ENCODE data around the gene PTPRN2.

PTPRN2 gene

DNA sequence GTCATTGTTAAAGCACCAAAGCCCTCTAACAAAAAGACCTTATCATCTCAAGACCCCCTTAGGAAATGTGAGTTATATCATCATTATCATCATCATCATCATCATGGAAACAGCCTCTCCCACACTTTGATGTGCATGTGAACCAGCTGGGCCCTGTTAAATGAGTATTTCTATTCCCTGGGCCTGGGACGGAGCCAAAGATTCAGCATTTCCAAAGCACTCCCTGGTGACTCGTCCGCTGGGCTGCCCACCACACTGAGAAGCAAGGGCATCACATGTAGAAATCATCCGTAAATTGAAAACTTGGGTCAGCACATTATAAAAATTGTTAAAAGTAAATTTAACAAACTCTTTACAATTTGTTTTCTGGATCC lies 88.6 kb downstream of the PTPRN2 start:
- no peak for DNase-seq (ENCODE audit: extremely low read depth, low read depth)
- TF ChIP-seq, protein P1, sequence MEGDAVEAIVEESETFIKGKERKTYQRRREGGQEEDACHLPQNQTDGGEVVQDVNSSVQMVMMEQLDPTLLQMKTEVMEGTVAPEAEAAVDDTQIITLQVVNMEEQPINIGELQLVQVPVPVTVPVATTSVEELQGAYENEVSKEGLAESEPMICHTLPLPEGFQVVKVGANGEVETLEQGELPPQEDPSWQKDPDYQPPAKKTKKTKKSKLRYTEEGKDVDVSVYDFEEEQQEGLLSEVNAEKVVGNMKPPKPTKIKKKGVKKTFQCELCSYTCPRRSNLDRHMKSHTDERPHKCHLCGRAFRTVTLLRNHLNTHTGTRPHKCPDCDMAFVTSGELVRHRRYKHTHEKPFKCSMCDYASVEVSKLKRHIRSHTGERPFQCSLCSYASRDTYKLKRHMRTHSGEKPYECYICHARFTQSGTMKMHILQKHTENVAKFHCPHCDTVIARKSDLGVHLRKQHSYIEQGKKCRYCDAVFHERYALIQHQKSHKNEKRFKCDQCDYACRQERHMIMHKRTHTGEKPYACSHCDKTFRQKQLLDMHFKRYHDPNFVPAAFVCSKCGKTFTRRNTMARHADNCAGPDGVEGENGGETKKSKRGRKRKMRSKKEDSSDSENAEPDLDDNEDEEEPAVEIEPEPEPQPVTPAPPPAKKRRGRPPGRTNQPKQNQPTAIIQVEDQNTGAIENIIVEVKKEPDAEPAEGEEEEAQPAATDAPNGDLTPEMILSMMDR (IDR thresholded peaks at IDR 0.05; ENCODE audit: low read depth, low read length) = no peak

DNA sequence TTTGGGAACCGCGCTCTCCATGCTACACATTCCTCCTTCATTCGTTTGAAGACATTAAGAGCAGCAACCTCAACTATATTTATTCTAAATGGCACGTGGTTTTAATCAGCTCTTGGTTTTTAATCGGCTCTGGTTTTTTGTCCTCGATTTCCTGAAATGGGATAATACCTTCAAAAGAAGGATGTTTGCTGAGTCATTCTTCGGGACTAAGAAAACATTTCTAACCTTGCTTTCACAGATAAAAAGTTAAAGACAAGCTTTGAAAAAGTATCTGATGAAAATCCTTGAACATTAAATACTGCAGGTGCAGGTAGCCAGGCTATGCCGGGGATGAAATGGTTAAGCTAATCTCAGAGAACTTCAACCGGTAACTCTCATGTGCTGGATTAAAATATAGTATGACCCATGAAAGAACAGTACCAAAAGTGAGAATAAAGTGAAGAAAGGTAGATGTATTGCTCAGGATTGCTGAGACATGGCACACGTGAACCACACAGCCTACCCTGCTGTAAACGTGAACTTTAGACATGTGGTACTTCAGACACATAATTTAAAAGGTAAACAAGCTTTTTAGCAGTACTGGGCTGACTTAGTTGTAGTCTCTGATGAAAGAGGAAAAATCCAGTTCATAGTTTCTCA lies 89.1 kb downstream of the PTPRN2 start:
- TF ChIP-seq, protein P1 (IDR thresholded peaks at IDR 0.05; ENCODE audit: low read depth, low read length) = no peak
- DNase-seq (ENCODE audit: extremely low read depth, low read depth) = no peak

DNA sequence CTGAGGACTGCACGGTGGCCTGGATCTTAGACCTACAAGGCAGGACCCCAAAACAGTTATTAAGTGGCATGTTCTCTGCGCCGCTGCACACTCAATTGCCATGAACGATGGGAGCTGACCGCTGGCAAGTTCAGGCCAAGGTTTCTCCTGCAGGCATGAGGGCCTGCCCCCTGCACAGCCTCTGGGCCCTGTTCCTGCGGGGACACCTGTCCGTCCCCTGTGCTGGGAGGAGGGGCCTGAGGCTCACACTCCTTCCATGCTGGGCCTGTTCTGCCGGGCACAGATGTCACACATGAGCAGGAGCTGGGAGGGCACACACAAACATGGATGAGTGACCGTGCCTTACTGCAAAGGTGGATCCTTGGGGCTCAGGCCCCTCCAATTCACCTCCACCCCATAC lies 90.0 kb downstream of the PTPRN2 start:
- TF ChIP-seq, protein P1 (IDR thresholded peaks at IDR 0.05; ENCODE audit: low read depth, low read length) = no peak

DNA sequence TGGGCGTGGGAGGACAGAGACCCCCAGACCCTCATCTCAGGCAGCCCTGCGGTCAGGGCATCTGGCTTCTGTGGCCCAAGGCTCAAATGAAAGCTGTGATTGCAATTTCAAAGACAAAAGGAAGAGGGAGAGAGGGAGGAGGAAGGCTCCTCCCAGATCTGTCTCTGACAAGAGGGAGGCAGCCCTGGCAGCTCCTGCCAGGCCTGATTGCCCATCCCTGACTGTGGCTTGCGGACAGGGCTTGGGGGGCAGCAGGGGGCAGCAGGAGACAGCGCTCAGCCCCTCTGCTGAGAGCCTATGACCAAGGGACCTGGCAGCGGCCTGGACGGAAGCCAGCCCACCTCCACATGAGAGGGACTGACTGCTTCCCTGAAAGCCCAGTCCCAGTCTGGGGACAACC lies 91.8 kb downstream of the PTPRN2 start:
- TF ChIP-seq, protein P1 (IDR thresholded peaks at IDR 0.05; ENCODE audit: low read depth, low read length) = no peak; the same call in 1 of the 2 replicates
- no peak for DNase-seq (ENCODE audit: extremely low read depth, low read depth)

More for the DNA sequence above, 90.0 kb downstream of the PTPRN2 start:
- DNase-seq (ENCODE audit: extremely low read depth, low read depth) = no peak

DNA sequence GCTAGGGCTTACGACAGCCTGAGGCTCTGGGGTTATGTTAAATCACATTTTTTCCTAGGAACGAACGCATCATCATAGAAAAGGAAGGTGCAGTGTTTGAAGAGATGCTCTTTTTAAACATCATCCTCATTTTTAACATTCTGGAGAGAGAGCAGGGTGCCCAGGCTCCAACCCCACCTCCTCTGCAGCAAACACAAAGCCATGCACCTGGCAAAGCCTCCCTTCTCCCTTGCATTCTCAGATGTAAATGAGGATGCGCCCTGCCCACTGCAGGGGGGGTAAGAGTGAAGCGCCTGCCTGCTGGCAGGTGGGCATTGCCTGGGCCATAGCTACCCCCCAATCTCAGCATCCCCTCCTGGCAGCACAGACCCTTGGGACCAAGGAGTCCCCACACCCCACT lies 92.4 kb downstream of the PTPRN2 start:
- TF ChIP-seq, protein P1 (IDR thresholded peaks at IDR 0.05; ENCODE audit: low read depth, low read length) = no peak
- no peak for DNase-seq (ENCODE audit: extremely low read depth, low read depth)

DNA sequence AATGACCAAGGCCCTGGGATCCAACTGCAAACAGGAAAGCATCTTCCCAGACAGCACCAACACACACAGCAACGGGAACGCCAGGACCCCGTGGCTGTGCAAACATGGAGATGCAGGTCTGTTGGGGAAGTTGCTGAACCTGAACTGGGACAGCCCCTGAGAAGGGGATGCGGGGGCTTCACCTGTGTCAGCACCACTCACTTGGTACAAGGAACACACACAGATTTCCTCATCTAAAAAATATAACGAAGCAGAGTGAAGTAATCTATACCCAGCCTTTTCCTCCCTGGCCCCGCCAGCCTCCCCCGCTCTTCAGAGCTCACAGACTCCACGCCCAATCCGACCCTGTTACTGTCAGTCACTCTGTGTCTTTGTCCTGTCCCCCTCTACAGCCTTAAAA lies 93.0 kb downstream of the PTPRN2 start:
- TF ChIP-seq, protein P1 (IDR thresholded peaks at IDR 0.05; ENCODE audit: low read depth, low read length) = no peak
- no peak for DNase-seq (ENCODE audit: extremely low read depth, low read depth)

DNA sequence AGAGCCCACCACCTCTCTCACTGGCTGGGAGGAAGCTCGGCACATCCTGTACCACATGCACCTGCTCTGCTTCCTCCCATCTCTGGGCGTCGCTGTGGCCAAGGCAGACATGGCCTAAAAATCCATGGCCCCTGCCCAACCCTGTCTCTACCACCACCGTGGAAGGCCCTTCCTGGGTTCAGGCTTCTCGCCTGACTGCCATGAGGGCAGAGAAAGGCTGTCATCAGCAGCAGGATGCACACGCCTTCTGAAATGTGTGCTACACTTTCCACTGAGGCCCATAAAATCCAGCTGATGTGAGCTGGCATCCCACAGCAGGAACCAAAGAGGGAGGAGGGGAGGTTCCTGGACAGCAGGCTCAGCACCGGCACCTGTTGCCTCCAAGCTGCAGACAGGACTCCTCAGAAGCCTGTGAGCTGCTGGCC lies 93.4 kb downstream of the PTPRN2 start:
- TF ChIP-seq, protein P1 (IDR thresholded peaks at IDR 0.05; ENCODE audit: low read depth, low read length) = no peak
- DNase-seq (ENCODE audit: extremely low read depth, low read depth) = no peak

Measured in AG09319 (cell line).